Breast epithelium (tissue), 4 donors: ENCODE data around the gene INO80E. TPM values are rescaled to one million over a fixed set of nuclear protein-coding genes. Genes with fewer than 3 reads are reported as not detected.

Source experiments
- DNase-seq, 2 donors: peaks; one replicate each; pipeline ENCODE4 v3.0.0-alpha.2; 2019; ENCODE audit warnings: low spot score in 2 of 2
- H3K27ac ChIP-seq, 2 donors: fragments of 200-600 bp; sonication (generic) in 1 of 2; one replicate each; pipeline ENCODE4 v1.5.1; 2016 to 2019; ENCODE audit warnings: mild to moderate bottlenecking in 1 of 2
- H3K27me3 ChIP-seq, 2 donors: fragments of 200-600 bp; sonication (generic) in 1 of 2; one replicate each; pipeline versions ENCODE4 v1.5.1 to v1.6.0; 2017 to 2019; ENCODE audit warnings: control low read depth in 1 of 2, mild to moderate bottlenecking in 1 of 2
- H3K36me3 ChIP-seq: fragments of 200-600 bp; one replicate; pipeline ENCODE4 v1.5.1; 2019
- H3K4me1 ChIP-seq, 2 donors: fragments of 200-600 bp; sonication (generic); one replicate each; pipeline ENCODE4 v1.5.1; 2016 to 2019; ENCODE audit warnings: control low read depth in 1 of 2
- H3K4me3 ChIP-seq, 3 donors: fragments of 200-600 bp; sonication (generic); 1 replicate in 2 of 3; 2 replicates in 1 of 3; pipeline ENCODE4 v1.5.1; 2016 to 2019; ENCODE audit warnings: mild to moderate bottlenecking in 3 of 3, moderate library complexity in 2 of 3
- H3K9me3 ChIP-seq, 2 donors: fragments of 200-600 bp; sonication (generic) in 1 of 2; one replicate each; pipeline ENCODE4 v1.5.1; 2016 to 2019; ENCODE audit warnings: control low read depth in 1 of 2
- POLR2A ChIP-seq: fragments of 450-650 bp; IDR thresholded peaks from one replicate; pipeline ENCODE4 v1.6.1; 2016; ENCODE audit warnings: antibody characterized with exemption, mild to moderate bottlenecking, moderate library complexity
- POLR2AphosphoS5 ChIP-seq, 3 donors: sonication (generic); formaldehyde crosslinking; IDR thresholded peaks; one replicate each; pipeline ENCODE4 v1.6.1; 2017; ENCODE audit warnings: antibody characterized with exemption in 3 of 3
- intact Hi-C: fragments of 100-400 bp; cut with DNase I; formaldehyde crosslinking; loops from one replicate; pipeline ENCODE4 v1.15.1; 2023; ENCODE audit warnings: low total_unique reads
- total RNA-seq, 3 donors: library from RNA; depleted of rRNA; stranded (reverse); fragments of >200 nt; gene quantifications; one replicate each; pipeline ENCODE4 v1.1.0, GENCODE V29; 2016
- TF ChIP-seq, protein P1 (sequence below), 3 donors: fragments of 450-650 bp; IDR thresholded peaks; one replicate each; pipeline ENCODE4 v1.5.1; 2016 to 2017; ENCODE audit warnings: antibody characterized with exemption in 3 of 3, mild to moderate bottlenecking in 3 of 3, moderate library complexity in 3 of 3

Gene INO80E
- total RNA-seq, 3 donors from 2014 or later: 31.8 to 39.7 (median 38.6) TPM

DNA sequence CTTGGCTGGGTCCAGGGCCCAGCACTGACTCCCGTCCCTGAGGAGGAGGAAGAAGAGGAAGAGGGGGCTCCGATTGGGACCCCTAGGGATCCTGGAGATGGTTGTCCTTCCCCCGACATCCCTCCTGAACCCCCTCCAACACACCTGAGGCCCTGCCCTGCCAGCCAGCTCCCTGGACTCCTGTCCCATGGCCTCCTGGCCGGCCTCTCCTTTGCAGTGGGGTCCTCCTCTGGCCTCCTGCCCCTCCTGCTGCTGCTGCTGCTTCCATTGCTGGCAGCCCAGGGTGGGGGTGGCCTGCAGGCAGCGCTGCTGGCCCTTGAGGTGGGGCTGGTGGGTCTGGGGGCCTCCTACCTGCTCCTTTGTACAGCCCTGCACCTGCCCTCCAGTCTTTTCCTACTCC, 9.1 kb upstream of the INO80E start:
- H3K27ac ChIP-seq: no peak overlapping the region
- no peaks in the 10 kb centered on the region for H3K27me3 ChIP-seq
- intact Hi-C loops: no loop called here
- H3K36me3 ChIP-seq: peaks cover 31% of the 10 kb centered on the region
- TF ChIP-seq, protein P1, sequence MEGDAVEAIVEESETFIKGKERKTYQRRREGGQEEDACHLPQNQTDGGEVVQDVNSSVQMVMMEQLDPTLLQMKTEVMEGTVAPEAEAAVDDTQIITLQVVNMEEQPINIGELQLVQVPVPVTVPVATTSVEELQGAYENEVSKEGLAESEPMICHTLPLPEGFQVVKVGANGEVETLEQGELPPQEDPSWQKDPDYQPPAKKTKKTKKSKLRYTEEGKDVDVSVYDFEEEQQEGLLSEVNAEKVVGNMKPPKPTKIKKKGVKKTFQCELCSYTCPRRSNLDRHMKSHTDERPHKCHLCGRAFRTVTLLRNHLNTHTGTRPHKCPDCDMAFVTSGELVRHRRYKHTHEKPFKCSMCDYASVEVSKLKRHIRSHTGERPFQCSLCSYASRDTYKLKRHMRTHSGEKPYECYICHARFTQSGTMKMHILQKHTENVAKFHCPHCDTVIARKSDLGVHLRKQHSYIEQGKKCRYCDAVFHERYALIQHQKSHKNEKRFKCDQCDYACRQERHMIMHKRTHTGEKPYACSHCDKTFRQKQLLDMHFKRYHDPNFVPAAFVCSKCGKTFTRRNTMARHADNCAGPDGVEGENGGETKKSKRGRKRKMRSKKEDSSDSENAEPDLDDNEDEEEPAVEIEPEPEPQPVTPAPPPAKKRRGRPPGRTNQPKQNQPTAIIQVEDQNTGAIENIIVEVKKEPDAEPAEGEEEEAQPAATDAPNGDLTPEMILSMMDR (IDR thresholded peaks at IDR 0.05): no peak
- TF ChIP-seq POLR2AphosphoS5 (IDR thresholded peaks at IDR 0.05) (no peak), POLR2A (no peak)
- no peak for DNase-seq
- H3K4me1 ChIP-seq: no peaks in the 10 kb centered on the region
- H3K4me3 ChIP-seq: no peak overlapping the region
- H3K9me3 ChIP-seq: no peaks in the 10 kb centered on the region

DNA sequence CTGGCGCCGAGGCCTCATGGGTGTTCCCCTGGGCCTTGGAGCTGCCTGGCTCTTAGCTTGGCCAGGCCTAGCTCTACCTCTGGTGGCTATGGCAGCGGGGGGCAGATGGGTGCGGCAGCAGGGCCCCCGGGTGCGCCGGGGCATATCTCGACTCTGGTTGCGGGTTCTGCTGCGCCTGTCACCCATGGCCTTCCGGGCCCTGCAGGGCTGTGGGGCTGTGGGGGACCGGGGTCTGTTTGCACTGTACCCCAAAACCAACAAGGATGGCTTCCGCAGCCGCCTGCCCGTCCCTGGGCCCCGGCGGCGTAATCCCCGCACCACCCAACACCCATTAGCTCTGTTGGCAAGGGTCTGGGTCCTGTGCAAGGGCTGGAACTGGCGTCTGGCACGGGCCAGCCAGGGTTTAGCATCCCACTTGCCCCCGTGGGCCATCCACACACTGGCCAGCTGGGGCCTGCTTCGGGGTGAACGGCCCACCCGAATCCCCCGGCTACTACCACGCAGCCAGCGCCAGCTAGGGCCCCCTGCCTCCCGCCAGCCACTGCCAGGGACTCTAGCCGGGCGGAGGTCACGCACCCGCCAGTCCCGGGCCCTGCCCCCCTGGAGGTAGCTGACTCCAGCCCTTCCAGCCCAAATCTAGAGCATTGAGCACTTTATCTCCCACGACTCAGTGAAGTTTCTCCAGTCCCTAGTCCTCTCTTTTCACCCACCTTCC, 8.5 kb upstream of the INO80E start:
- H3K27ac ChIP-seq: no peak overlapping the region
- TF ChIP-seq POLR2AphosphoS5 (IDR thresholded peaks at IDR 0.05): no peak
- TF ChIP-seq POLR2A: no peak
- TF ChIP-seq, protein P1 (IDR thresholded peaks at IDR 0.05): no peak

DNA sequence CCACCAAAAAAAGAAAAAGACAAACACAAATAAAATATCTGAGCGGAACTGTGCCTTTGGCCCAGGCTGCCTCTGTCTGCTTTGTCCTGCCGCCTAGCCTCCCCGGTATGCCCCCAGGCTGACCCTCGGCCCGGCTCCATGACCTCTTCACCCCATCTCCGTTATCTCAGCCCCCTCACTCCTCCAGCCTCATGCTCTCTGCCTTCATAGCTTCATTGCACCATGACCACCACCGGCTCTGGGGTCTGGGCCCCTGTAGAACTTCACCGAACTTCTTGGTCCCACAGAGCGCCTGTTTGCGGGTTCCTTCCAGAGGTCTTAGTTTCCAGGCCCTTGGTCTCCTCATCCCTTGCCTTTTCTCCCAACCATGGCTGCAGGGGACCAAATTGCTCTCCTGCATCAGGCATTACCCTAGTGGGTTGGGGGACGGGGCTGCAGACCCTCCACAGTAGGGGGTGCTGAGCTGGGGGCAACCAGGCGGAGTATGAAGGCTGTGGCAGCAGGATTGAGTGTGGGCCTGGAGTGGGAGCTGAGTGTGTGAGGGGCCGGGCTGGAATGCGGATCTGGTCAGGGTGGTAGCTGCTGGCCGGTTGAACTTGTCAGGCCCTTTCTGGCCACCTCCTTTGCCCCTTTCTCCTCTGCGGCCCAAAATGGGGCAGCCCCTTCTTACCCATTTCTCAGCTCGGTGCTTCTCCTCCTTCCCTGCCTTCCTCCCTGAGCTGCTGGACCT, 7.5 kb upstream of the INO80E start:
- Histone ChIP-seq H3K4me3 (no peak overlapping the region), H3K4me1 (no peaks in the 10 kb centered on the region), H3K36me3 (peaks cover 21% of the 10 kb centered on the region), H3K27me3 (no peaks in the 10 kb centered on the region), H3K27ac (no peak overlapping the region), H3K9me3 (no peaks in the 10 kb centered on the region)
- TF ChIP-seq, protein P1 (IDR thresholded peaks at IDR 0.05): no peak
- TF ChIP-seq POLR2A (no peak), POLR2AphosphoS5 (IDR thresholded peaks at IDR 0.05) (no peak)
- no peak for DNase-seq
- intact Hi-C loops: no loop called here

More for the DNA sequence above, 8.5 kb upstream of the INO80E start:
- Histone ChIP-seq H3K4me3 (no peak overlapping the region), H3K9me3 (no peaks in the 10 kb centered on the region), H3K36me3 (peaks cover 31% of the 10 kb centered on the region), H3K4me1 (no peaks in the 10 kb centered on the region), H3K27me3 (no peaks in the 10 kb centered on the region)
- intact Hi-C loops: no loop called here
- DNase-seq: no peak

DNA sequence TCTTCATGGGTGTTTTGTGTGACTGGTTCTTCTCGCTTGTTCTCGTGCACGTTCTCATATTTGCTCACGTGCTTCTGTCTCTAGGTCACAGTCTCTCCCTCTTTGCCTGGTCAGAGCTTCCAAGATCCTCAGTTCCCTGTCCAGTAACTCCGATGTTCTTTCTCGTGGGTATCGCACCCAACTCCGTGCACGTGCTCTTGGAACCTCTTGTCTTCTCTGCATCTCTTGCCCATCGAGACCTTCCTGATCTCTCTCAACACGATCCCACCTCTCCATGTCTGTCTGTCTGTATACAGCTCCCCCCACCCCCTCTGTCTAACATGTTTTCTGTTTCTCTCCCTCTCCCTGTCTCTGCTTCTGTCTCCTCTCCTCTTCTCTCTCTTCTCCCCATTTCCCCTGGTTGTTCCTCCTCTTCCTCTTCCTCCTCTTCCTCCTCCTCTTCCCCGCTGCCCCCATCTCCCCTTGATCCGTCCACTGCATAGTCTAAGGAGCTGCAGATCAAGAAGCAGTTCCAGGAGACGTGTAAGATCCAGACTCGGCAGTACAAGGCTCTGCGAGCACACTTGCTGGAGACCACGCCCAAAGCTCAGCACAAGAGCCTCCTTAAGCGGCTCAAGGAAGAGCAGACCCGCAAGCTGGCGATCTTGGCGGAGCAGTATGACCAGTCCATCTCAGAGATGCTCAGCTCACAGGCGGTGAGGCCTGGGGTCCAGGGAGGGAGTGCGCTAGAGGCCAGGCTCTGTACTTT, 6.8 kb upstream of the INO80E start:
- no peak for TF ChIP-seq POLR2A
- TF ChIP-seq POLR2AphosphoS5 (IDR thresholded peaks at IDR 0.05): no peak
- TF ChIP-seq, protein P1 (IDR thresholded peaks at IDR 0.05): no peak
- peaks cover 0 to 3% of the 10 kb centered on the region in 2 donors for H3K4me1 ChIP-seq
- H3K4me3 ChIP-seq: no peak overlapping the region
- no peak for DNase-seq
- no peak overlapping the region for H3K27ac ChIP-seq
- no peaks in the 10 kb centered on the region for H3K27me3 ChIP-seq
- H3K9me3 ChIP-seq: no peaks in the 10 kb centered on the region
- H3K36me3 ChIP-seq: peaks cover 15% of the 10 kb centered on the region
- intact Hi-C loops: no loop called here

DNA sequence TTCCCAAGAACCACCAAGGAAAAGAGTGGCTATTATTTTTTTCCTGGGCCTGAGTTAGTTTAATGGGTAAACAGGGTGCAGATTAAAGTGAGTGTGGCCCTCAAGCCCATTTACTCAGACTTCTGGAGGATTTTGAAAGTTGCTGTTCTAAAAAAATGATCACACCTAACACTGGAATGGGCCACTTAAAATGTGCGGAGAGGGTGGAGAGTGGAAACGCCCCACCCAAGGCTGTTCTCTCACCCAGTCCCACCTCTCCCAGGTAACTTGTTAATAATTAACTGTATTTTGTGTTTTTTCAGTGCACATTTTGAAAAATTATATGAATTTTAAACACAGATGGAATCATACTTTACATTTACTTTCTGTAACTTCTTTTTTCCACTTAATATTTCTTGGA, 6.0 kb upstream of the INO80E start:
- no peaks in the 10 kb centered on the region for H3K27me3 ChIP-seq
- no peaks in the 10 kb centered on the region for H3K9me3 ChIP-seq
- H3K36me3 ChIP-seq: peaks cover 15% of the 10 kb centered on the region
- H3K27ac ChIP-seq: no peak overlapping the region
- peaks cover 0 to 10% of the 10 kb centered on the region in 2 donors for H3K4me1 ChIP-seq
- no peak for DNase-seq
- intact Hi-C loops: no loop called here
- no peak overlapping the region for H3K4me3 ChIP-seq
- no peak for TF ChIP-seq POLR2A
- TF ChIP-seq, protein P1 (IDR thresholded peaks at IDR 0.05): no peak
